ENCODE data around the gene ANKMY1.

DNA sequence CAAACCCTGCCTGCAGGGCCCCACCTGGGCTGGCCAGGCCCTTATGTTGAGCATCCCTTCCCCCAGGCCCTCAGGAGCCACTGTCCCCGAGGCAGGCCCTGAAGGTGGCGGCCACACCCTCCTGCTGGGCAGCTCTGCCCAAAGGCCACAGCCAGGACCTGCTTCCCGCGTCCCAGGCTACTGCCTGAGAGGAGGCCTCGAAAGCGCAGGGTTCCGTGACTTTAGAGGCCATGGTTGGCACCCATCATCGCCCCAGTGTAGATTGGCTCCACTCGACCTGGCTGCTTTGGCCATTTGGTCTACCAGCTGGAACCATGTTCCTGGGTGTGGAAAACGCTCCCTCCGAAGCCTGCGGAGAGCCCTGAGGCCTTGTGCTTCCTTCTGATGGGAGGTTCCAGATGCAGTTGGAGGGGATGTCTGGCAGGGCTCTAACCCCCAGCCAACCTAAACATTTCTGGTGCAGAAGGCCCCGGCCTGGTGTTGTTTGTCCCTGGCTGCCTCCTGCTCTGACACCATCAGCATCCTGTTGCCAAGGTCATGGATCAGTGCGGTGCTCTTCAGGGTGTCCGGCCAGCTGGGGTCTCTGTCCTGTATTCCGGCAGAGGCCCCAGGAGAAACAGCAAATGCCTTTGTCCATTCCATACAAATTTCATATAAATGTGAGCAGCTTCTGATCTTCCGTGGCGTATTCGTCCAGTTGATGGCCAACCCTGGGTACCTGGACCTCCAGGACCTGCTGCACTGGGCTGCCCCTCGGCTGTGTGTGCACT lies 43.5 kb upstream of the ANKMY1 start:
- TF ChIP-seq CTCF (IDR thresholded peaks at IDR 0.05) (no peak), ZFX (IDR thresholded peaks at IDR 0.05; ENCODE audit: borderline replicate concordance) (no peak)

All from 22Rv1 (cell line).